Right ventricle myocardium superior (tissue), 1 donor: Measurements from ENCODE around the gene KRTAP10-6. TPM values are rescaled to one million over a fixed set of nuclear protein-coding genes. Genes with fewer than 3 reads are reported as not detected.
"Not testable (repeated sequence)": the region's sequence is repeated elsewhere in the genome, so short reads cannot be mapped to it uniquely, and the experiment has no call there.

Experiments
- ATAC-seq: fragments of 200-7000 bp; cut with Tn5 transposase; one replicate; pipeline ENCODE4 v1.9.1; 2020; ENCODE audit warnings: mild to moderate bottlenecking; ENCODE audit not compliant: poor library complexity
- DNase-seq: peaks from one replicate; pipeline ENCODE4 v3.0.0-alpha.2; 2020
- intact Hi-C: fragments of 100-400 bp; cut with DNase I; formaldehyde crosslinking; loops from one replicate; pipeline ENCODE4 v1.11.2; 2022
- total RNA-seq: library from RNA; stranded (reverse); fragmentation: NEBNext Ultra II Directional; extraction: Animal tissue kit (Norgen Biotek cat#: 25700); gene quantifications from one replicate; pipeline ENCODE4 v1.2.1, GENCODE V29; 2021
- donor health status: DM: no; HTN: yes; CAD: no; lungs with severe emphysema.

KRTAP10-6 gene
- total RNA-seq, 1 donor from 2014 or later = not detected

- DNase-seq (no peak), ATAC-seq (no peak)
- intact Hi-C loops = no loop called here
Observed at GRCh38 chr21:44569861-44570517, 22.3 kb downstream of the KRTAP10-6 start.

- ATAC-seq (no peak), DNase-seq (no peak)
- intact Hi-C loops = no loop called here
Observed at GRCh38 chr21:44568667-44569556, 23.4 kb downstream of the KRTAP10-6 start.

- ATAC-seq (no peak), DNase-seq (no peak)
- intact Hi-C loops = no loop called here
Observed at GRCh38 chr21:44568261-44568660, 24.0 kb downstream of the KRTAP10-6 start.

DNA sequence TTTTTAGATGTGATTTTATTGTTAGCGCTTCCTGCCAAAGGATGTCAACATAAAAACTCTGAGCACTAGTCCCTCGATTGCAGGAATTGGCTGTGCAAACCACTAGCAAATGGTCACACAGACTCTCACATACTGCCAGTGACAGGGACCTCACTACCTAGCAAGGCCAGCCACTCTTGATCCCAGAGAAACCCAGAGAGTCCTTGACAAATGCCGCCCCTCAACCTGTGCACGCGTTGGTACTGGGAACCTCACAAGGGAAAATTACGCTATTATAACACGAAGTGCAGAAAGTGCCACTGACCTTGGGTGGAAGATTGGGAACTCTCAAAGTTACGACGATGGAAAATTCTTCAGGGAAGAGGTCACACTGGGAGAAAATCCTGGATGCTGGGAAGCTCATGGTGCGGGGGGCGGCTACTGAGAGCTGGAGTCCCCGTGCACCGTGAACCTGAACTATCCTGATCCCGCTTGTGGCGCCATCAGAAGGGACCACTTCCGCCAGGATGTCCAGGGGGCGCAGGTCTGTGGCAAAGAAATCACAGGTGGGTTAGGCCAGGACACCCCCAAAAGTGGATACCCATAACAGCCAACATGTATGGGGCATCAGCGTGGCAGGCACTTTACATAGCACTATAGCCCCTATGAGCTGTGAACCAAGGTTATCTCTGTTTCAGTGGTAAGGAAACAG lies 24.7 kb downstream of the KRTAP10-6 start:
- ATAC-seq (no peak), DNase-seq (no peak)
- intact Hi-C loops = no loop called here

GRCh38 chr21:44566403-44566802 lies 25.9 kb downstream of the KRTAP10-6 start:
- DNase-seq (no peak), ATAC-seq (no peak)
- intact Hi-C loops = no loop called here

- ATAC-seq (no peak), DNase-seq (no peak)
- intact Hi-C loops = no loop called here
Observed at GRCh38 chr21:44564886-44565598, 27.3 kb downstream of the KRTAP10-6 start.

GRCh38 chr21:44564099-44564498 lies 28.2 kb downstream of the KRTAP10-6 start:
- DNase-seq (no peak), ATAC-seq (no peak)
- intact Hi-C loops = no loop called here

DNA sequence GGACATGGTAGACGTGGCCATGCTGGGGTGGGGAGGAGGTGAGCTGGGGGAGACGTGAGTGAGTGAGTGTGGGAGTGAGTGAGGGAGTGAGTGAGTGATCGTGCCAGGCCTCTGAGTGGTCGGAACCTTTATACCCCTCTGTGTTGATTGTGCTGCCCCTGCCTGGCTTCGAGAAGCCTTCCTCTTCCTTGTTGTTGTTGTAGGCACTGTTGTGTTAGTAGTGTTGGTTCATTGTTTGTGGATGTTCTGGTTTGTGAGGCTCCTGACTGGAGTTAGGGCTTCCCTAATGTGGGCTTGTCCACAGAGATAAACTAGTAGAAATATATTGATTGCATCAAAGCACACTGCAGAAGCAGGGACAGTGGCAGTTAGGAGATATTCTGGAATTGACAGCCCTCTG lies 33.6 kb downstream of the KRTAP10-6 start, which contains the start of gene KRTAP10-3:
TSS of gene KRTAP10-3 (minus strand) at position 101 of the 400 bp plus-strand sequence. CDS start at position 21, 80 bp downstream.
- intact Hi-C loops = no loop called here
- no peak for ATAC-seq

GRCh38 chr21:44558329-44558675 lies 34.0 kb downstream of the KRTAP10-6 start:
- intact Hi-C loops, DNase-seq, ATAC-seq: not testable (repeated sequence)

More for the DNA sequence above, 33.6 kb downstream of the KRTAP10-6 start, which contains the start of gene KRTAP10-3:
- DNase-seq = no peak

DNA sequence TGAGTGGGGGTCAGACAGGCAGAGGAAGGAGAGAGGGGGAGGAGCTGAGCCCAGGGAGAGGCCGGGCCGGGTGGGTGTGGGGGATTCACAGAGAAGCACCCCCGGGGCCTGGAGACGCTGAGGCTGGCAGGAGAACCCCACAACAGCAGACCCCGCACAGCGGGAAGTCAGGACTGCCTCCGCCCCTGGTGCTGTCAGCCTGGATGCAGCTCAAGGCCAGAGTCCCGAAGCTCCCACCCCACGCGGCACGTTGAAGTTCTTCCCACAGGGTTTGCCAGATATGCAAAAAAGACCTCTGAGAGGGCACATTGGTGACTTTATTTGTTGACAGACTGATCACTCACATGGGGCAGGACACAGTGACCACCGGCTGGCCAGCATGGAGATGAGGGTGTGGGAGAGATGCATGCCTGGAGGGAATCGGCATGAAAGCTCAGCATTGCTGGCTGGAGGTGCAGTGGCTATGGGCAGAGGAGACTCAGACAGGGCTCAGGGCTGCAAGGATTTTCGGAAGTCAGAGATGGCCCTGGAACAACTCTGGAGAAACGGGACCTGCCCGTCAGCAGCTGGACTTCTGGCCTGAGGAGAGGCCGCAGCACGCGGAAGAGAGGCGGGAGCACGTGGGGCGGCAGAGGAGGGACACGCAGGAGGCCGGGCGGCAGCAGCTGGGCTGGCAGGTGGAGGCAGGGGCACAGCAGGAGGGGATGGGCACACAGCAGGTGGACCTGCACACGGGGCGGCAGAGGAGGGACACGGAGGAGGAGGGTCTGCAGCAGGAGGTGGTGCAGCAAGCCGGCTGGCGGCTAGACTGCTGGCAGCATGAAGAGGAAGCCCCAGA lies 34.6 kb downstream of the KRTAP10-6 start:
- DNase-seq (no peak), ATAC-seq (no peak)
- intact Hi-C loops = no loop called here

DNA sequence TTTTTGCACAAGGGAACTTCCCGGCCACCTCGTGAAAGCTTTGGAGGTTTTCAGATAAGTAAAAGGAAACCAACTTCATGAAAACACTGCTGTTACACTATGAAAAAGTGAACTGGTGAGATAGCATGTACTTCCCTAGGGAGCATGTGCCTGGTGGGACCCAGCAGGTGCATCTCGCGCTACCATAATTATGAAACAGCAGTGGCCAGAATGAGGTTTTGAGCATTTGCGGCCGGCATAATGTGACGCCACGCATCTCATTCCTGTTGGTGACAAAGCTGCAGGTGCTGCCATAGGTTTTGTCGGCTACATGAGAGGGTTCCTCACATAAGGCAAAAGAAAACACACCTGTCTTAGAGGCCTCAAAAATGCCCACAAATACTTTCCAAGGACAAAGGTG lies 35.4 kb downstream of the KRTAP10-6 start:
- intact Hi-C loops = no loop called here
- ATAC-seq = no peak

GRCh38 chr21:44555200-44555875 lies 37.0 kb downstream of the KRTAP10-6 start:
- no peak for DNase-seq
- intact Hi-C loops = no loop called here
- ATAC-seq = no peak

More for the DNA sequence above, 35.4 kb downstream of the KRTAP10-6 start:
- no peak for DNase-seq

DNA sequence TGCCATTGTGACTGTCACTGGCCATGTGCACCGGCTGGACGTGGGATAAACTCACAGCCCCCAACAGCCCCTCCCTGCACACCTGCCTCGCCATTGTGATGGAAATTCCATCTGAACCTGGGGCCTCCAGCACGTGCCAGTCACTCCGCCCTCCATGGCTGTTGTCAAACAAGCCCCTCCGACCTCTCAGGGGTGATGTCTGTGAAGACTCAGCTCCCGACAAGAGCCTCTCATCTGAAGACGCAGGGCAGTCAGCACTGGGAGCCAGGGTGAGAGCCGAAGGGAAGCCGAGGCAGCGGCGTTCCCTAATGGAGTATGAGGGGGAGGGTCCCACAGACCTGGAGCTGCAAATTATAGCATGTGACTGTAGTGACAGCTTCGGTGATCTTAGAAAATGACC lies 39.6 kb downstream of the KRTAP10-6 start:
- no peak for DNase-seq
- intact Hi-C loops = no loop called here
- no peak for ATAC-seq

- intact Hi-C loops = no loop called here
- no peak for ATAC-seq
- DNase-seq = no peak
Observed at GRCh38 chr21:44552136-44552535, 40.2 kb downstream of the KRTAP10-6 start.

GRCh38 chr21:44551340-44551961 lies 40.9 kb downstream of the KRTAP10-6 start, which contains the start of gene KRTAP10-2:
KRTAP10-2 (minus strand) TSS chr21:44551505; CDS start chr21:44551458, 47 bp downstream.
- ATAC-seq = no peak

DNA sequence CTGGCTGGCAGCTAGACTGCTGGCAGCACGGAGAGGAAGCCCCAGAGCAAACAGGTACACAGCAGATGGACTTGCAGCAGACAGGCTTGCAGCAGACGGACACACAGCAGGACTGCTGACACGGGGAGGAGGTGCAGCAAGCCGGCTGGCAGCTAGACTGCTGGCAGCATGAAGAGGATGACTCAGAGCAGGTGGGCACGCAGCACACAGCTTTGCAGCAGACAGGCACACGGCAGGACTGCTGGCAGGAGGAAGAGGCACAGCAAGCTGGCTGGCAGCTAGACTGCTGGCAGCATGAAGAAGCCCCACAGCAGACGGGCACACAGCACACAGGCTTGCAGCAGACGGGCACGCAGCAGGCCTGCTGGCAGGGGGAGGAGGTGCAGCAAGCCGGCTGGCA lies 41.5 kb downstream of the KRTAP10-6 start:
- DNase-seq = no peak

More at GRCh38 chr21:44551340-44551961, 40.9 kb downstream of the KRTAP10-6 start, which contains the start of gene KRTAP10-2:
- DNase-seq = no peak
- intact Hi-C loops = no loop called here

DNA sequence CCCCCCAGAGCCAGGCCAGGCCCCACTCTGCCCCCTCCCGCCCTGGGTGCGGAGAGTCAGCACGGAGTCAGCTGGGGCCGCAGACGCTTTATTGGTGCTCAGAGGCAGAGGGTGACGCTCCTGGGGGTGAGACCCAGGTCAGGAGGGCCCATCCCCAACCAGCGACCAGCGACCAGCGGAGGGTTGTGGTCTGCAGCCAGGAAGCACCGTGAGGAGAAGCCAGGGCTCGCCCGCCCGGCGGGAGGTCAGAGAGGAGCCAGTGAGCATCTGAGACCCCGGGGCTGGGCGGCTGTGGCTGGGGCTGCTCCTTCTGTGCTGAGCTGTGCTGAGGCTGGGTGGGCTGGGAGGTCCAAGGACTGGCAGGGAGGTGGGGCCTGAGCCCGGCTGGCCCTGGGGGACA lies 42.0 kb downstream of the KRTAP10-6 start:
- DNase-seq, intact Hi-C loops, ATAC-seq: not testable (repeated sequence)

More for the DNA sequence above, 41.5 kb downstream of the KRTAP10-6 start:
- intact Hi-C loops = no loop called here
- no peak for ATAC-seq
